HL-60/S4 (cell line): ENCODE data around the gene SMIM7.
"Not testable (repeated sequence)": the region's sequence is repeated elsewhere in the genome, so short reads cannot be mapped to it uniquely, and the experiment has no call there.

Source experiments
- in situ Hi-C: fragments of 300-500 bp; cut with MboI; formaldehyde crosslinking; loops from 2 replicates; pipeline ENCODE4 v1.14.3; 2022; ENCODE audit warnings: low sequenced_read_pairs

The SMIM7 gene

DNA sequence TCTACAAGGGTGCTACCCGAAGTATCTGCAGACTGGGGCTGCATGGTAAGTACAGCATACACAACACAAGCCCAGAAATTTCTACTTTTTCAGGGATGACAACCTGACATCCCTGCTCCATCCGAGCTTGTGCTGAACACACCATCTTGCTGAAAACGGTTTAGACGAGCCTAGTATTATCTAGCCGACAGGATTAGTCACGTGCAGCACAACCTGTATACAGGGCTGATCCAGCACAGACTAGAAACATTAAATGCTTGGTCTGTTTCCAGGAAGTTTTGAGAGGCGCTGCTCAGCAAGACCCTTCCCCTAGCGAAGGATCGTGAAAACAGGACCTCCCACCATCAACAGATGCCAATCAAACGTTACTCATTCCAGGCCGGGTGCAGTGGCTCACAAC, 4.2 kb downstream of the SMIM7 start:
- in situ Hi-C loops: no loop called here

DNA sequence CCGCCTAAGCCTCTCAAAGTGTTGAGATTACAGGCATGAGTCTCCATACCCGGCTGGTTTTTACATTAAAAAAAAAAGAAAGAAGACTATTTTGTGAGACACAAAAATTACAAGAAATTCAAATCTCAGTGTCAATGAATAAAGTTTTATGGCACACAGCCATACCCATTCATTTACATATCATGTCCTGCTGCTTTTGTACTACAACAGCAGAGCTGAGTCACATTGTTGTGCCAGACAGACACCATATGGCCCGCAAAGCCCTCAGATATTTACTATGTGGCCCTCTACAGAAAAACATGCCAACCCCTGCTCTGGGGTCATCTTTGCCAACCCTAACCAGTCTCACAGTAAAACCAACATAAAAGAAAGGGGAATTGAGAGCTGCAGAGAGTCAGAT, 5.3 kb downstream of the SMIM7 start:
- in situ Hi-C loops: no loop called here

DNA sequence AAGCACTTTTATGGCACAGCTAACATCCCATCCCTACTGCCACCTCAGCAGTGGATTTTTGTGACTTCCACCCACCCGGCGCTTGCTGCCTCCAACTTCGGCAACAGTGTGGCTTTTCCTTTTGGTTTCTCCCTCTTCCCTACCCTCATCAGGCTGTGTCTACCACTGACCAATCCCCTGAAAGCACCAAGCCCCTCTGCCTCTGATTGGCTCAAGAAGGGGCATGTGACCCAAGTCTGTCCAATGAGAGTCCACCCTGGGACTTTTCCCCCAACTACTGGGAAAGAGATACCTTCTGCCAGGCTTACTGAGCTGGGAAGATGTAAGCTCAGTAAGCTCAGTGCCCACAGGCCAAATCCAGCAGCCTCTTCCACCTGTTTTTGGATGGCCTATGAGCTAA, 5.8 kb downstream of the SMIM7 start:
- in situ Hi-C loops: no loop called here

- in situ Hi-C loops: no loop called here
These were observed 7.1 kb downstream of the SMIM7 start for GRCh38 chr19:16652854-16653253.

DNA sequence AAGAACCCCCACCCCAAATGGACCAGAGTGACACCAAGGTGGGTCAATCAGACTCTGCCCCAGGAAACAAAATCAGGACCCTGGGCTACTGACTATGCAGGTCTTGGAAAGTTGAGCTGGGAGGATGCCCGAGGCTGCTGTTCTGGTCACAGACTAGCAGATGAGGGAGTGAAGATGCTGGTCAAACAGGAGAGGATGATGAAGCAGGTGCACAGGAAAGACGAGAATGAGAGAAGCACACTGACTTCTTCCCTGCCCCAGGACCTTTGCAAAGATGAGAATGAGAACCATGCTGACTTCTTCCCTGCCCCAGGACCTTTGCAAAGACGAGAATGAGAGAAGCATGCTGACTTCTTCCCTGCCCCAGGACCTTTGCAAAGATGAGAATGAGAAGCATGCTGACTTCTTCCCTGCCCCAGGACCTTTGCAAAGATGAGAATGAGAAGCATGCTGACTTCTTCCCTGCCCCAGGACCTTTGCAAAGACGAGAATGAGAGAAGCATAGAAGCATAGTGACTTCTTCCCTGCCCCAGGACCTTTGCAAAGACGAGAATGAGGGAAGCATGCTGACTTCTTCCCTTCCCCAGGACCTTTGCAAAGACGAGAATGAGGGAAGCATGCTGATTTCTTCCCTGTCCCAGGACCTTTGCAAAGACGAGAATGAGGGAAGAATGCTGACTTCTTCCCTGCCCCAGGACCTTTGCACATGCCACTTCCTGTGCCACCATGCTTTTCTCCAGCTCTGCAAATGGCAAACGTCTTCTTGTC, 8.3 kb downstream of the SMIM7 start:
- in situ Hi-C loops: not testable (repeated sequence)

- in situ Hi-C loops: no loop called here
These were observed 9.1 kb downstream of the SMIM7 start for GRCh38 chr19:16650821-16651220.

DNA sequence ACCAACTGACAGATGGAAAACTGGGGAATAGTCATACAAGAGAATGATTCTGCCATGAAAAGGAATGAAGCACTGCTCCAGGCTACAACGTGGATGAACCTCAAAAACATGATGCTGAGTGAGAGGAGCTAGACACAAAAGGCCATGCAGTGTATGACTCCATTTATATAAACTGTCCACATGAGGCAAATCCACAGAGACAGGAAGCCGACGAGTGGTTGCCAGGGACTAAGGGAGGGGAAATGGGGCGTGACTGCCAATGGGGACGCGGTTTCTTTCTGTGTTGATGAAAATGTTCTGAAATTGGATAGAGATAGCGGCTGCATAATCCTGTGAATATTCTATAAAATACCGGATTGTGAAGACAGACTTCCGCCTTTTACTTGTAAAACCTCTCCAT, 10.2 kb downstream of the SMIM7 start:
- in situ Hi-C loops: no loop called here

DNA sequence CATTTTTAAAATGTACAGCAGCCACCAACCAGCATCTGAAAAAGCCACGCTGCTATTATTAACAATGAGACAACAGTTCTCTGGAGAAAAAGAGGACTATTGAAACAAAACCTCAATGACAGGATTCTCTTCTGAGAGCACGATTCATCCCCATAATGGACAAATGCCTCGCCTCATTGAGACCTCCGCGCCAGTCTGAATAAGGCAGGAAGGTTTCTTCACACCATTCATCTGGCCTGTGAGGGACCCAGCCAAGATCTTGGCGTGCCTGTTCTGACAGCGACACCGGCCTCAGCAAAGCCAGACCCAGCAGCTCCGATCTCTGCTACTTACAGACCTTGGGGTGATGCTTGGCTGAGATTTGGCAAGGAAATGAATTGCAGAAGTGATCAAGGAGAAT, 14.8 kb downstream of the SMIM7 start:
- in situ Hi-C loops: no loop called here

GRCh38 chr19:16641695-16642094, 18.2 kb downstream of the SMIM7 start:
- in situ Hi-C loops: no loop called here

- in situ Hi-C loops: no loop called here
These were observed 19.0 kb downstream of the SMIM7 start for GRCh38 chr19:16640951-16641350.

DNA sequence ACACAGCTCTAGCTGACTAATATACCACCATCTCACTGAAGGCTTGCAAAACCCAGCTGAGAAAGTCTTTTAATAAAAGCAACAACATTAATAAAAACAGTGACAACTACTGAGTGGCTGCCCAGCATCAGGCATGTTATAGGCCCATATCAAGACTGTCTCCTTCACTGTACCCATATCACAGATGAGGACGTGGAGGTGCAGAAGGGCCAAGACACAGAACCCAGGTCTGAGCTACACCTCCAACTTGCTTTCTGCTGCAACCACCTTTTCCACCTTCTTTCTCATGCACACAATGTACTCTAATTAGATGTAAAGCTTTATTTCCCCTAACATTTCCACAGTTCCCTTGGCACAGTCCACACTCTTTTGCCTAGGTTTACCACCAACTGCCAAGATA, 21.3 kb downstream of the SMIM7 start:
- in situ Hi-C loops: no loop called here

DNA sequence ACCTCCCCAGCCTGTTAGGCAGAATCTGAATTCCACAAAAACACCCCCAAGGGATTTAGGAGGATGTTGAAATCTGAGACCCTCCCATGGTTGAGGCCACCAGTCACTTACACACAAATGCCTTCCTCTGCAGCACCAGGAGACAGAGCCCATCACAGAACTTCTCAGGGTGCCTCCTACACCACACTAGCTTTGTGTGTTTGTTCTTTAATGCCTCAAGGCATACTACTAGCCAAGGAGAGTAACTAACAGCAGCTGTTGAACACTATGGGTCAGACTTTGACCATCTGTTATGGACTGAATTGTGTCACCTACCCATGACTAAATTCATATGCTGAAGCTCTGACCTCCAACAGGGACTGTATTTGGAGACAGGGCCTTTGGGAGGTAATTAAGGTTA, 22.4 kb downstream of the SMIM7 start:
- in situ Hi-C loops: no loop called here

GRCh38 chr19:16631465-16631864, 28.5 kb downstream of the SMIM7 start:
- in situ Hi-C loops: no loop called here

DNA sequence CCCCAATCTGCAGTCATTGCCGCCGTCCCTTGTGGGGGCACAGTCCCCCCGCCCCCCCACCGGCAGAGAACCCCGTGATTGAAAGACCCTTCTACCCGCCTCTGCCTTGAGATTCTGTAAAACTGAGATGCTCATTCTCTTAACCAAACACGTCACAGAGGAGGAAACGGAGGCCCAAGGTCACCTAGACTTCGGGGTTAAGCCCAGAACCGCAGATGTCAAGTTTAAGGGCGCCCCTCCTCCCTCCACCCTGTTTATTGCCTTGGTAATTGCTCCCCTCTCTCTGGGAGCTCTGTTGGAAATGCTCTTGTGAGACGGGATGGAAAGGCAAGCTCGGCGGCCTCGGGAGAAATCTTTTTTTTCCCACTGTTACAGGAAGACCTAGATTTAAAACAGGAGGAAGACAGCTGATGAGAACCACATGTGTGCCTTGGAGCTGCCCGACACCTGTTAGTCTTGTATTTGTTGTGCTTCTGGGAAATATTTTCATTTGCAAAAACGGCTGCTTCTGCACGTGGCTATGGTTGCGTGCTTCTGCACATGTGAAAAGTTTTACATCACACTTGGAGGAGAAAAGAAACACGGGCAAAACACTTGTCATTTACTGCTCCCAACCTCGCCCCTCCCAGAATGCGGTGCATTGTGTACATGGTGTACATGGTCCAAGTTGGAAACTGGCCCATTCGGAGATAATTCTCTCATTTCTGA, 30.8 kb downstream of the SMIM7 start:
- in situ Hi-C loops: no loop called here

- in situ Hi-C loops: no loop called here
These were observed 31.6 kb downstream of the SMIM7 start, which contains the start of gene MED26 for GRCh38 chr19:16628183-16628983. TSS of gene MED26 (minus strand) at chr19:16628204. CDS start at chr19:16627943, 261 bp downstream.

GRCh38 chr19:16627928-16628182, 32.1 kb downstream of the SMIM7 start:
- in situ Hi-C loops: no loop called here

DNA sequence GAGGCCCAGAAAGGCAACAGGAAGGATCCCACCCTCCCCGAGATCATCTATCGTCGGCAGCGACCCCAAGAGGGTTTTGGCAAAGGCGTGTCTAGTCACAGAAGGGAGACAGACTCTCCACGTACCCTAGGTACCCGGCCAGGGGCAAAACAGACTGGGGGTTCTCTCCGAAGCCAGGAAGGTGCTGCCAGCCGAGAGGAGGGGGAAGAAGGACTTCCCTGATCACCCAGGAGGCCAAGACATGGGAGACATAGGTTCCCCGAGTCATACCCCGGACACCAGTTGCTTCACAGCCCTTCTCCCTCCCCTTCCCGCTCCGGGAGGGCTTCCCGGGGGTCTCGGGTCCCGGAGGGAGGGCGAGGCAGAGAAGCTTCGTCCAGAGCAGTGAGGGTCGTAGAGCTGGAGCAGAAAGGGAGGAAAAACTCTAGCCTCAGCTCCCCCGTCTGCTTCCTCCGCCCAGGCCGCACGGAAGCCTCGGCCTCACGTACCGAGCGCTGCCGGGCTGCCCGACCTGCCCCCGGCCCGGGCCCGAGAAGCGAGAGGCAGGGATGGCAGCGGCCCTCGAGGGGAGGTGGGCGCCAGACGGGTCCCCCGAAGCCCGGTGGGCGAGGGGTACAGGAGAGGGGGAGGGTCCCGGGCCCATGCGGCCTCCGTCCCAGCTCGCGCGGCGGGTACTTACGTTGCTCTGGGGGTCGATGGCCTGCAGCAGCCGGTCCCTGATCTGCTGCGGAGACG, 32.6 kb downstream of the SMIM7 start:
- in situ Hi-C loops: no loop called here

- in situ Hi-C loops: no loop called here
These were observed 33.1 kb downstream of the SMIM7 start for GRCh38 chr19:16626796-16627192.

DNA sequence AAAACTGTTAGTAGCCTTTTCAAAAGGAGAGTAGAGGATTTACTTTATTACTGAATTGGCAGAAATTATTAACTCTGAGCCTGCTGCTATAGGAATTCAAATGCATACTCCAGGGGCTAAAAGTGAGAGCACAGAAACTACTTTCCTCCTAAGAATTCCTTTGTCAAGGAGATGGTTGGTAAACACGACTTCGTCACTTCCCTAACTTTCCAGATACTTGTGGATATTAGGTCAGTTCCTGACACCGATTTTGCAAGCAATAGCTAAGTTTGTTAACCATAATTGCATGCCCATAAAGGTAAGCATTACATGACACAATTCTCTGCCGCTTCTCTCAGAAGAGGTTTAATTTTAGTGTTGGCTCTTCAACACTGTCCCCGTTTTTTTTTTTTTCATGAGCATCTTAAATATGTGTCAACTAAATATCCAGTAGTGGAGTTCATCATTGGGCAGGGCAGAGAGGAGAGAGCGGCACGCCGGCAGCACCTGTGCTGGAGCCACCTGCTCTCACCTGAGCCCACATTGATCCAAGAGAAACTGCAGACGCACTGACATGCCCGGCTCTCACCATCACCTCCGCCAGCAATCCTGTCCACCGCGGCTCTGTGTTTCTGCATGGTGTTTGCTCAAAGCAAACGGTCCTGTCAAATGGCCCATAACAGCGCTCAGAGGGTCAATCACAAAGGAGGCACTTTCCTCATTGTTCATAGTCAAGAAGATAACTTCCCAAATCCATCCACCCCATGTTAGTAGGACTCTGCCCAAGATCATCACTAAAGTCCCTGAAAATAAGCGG, 34.6 kb downstream of the SMIM7 start:
- in situ Hi-C loops: no loop called here

DNA sequence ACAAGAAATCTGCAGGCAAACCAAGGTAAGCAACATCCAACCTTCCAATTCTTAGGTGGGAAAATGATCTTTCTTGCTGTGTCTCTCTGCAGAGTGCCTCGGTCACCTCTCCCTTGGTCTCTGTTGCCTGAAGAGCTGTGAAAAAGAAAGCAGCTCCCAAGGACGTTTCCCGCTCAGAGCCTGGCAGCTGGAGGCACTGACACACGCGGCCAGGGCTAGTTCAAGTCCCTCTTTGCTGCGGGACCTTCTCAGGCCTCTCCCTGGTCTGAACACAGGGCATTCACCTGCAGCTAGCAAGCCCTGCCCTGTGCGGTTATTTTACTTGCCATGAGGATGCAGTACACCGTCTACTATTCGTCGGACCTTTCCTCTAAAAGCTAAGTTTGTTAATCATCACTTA, 35.7 kb downstream of the SMIM7 start:
- in situ Hi-C loops: no loop called here
